Left ventricle myocardium inferior (tissue), 1 donor: ENCODE measurements around the gene CAPN3. TPM values are rescaled to one million over a fixed set of nuclear protein-coding genes. Genes with fewer than 3 reads are reported as not detected.

Experiments
- DNase-seq: peaks from one replicate; pipeline ENCODE4 v3.0.0-alpha.2; 2020
- H3K27ac ChIP-seq: fragments of 200-600 bp; replicated peaks from 2 replicates; pipeline ENCODE4 v1.8.0; 2021
- H3K27me3 ChIP-seq: fragments of 200-600 bp; 2 replicates; pipeline ENCODE4 v1.8.0; 2021; ENCODE audit warnings: low read depth
- H3K36me3 ChIP-seq: fragments of 200-600 bp; 2 replicates; pipeline ENCODE4 v1.8.0; 2021
- H3K4me1 ChIP-seq: fragments of 200-600 bp; 2 replicates; pipeline ENCODE4 v1.8.0; 2021
- H3K4me3 ChIP-seq: fragments of 200-600 bp; 2 replicates; pipeline ENCODE4 v1.8.0; 2021; ENCODE audit warnings: mild to moderate bottlenecking, moderate library complexity
- H3K9me3 ChIP-seq: fragments of 200-600 bp; replicated peaks from 2 replicates; pipeline ENCODE4 v1.8.0; 2021
- CTCF ChIP-seq: fragments of 200-600 bp; IDR thresholded peaks from 2 replicates; pipeline ENCODE4 v1.8.0; 2021; ENCODE audit warnings: antibody characterized with exemption, mild to moderate bottlenecking, borderline replicate concordance
- intact Hi-C: fragments of 100-400 bp; cut with micrococcal nuclease; formaldehyde crosslinking; loops from one replicate; pipeline ENCODE4 v1.11.0; 2022
- total RNA-seq: library from RNA; stranded (reverse); fragmentation: NEBNext Ultra II Directional; extraction: Animal tissue kit (Norgen Biotek cat#: 25700); gene quantifications from one replicate; pipeline ENCODE4 v1.2.1, GENCODE V29; 2021
- donor health status: DM: no; HTN: yes; CAD: no; lungs with severe emphysema.

CAPN3 gene
- total RNA-seq, 1 donor from 2014 or later: 6.0 TPM

GRCh38 chr15:42352401-42352800, 6.9 kb upstream of the CAPN3 start:
- no peak for TF ChIP-seq CTCF
- H3K27me3 ChIP-seq: no peaks in the 10 kb centered on the region
- no peak overlapping the region for H3K4me3 ChIP-seq
- H3K4me1 ChIP-seq: no peaks in the 10 kb centered on the region
- no peaks in the 10 kb centered on the region for H3K9me3 ChIP-seq
- intact Hi-C loops: no loop called here
- no peak overlapping the region for H3K27ac ChIP-seq
- DNase-seq: no peak
- H3K36me3 ChIP-seq: peaks cover 80% of the 10 kb centered on the region

- no peak for TF ChIP-seq CTCF
- no peak for DNase-seq
- H3K4me3 ChIP-seq: no peak overlapping the region
- H3K27me3 ChIP-seq: no peaks in the 10 kb centered on the region
- H3K27ac ChIP-seq: no peak overlapping the region
- peaks cover 73% of the 10 kb centered on the region for H3K36me3 ChIP-seq
- intact Hi-C loops: no loop called here
- no peaks in the 10 kb centered on the region for H3K9me3 ChIP-seq
- no peaks in the 10 kb centered on the region for H3K4me1 ChIP-seq
These were observed 6.2 kb upstream of the CAPN3 start for GRCh38 chr15:42353061-42353460.

- Histone ChIP-seq H3K4me1 (no peaks in the 10 kb centered on the region), H3K27me3 (no peaks in the 10 kb centered on the region), H3K27ac (no peak overlapping the region), H3K36me3 (peaks cover 57% of the 10 kb centered on the region), H3K9me3 (no peaks in the 10 kb centered on the region), H3K4me3 (no peak overlapping the region)
- no peak for DNase-seq
- intact Hi-C loops: no loop called here
- TF ChIP-seq CTCF: no peak
These were observed 4.5 kb upstream of the CAPN3 start for GRCh38 chr15:42354824-42355223.

GRCh38 chr15:42355291-42355690, 4.0 kb upstream of the CAPN3 start:
- intact Hi-C loops: no loop called here
- H3K4me1 ChIP-seq: no peaks in the 10 kb centered on the region
- H3K4me3 ChIP-seq: no peak overlapping the region
- no peak overlapping the region for H3K27ac ChIP-seq
- DNase-seq: no peak
- H3K27me3 ChIP-seq: no peaks in the 10 kb centered on the region
- no peak for TF ChIP-seq CTCF
- peaks cover 53% of the 10 kb centered on the region for H3K36me3 ChIP-seq
- no peaks in the 10 kb centered on the region for H3K9me3 ChIP-seq

- Histone ChIP-seq H3K4me1 (no peaks in the 10 kb centered on the region), H3K9me3 (no peaks in the 10 kb centered on the region), H3K27me3 (no peaks in the 10 kb centered on the region), H3K36me3 (peaks cover 37% of the 10 kb centered on the region), H3K27ac (no peak overlapping the region), H3K4me3 (no peak overlapping the region)
- no peak for TF ChIP-seq CTCF
- intact Hi-C loops: no loop called here
- DNase-seq: no peak
These were observed 2.5 kb upstream of the CAPN3 start for GRCh38 chr15:42356851-42357250.

GRCh38 chr15:42358141-42358540, 1.2 kb upstream of the CAPN3 start:
- H3K36me3 ChIP-seq: peaks cover 24% of the 10 kb centered on the region
- H3K4me3 ChIP-seq: no peak overlapping the region

More at GRCh38 chr15:42358141-42358540, 1.2 kb upstream of the CAPN3 start:
- TF ChIP-seq CTCF: no peak
- H3K9me3 ChIP-seq: no peaks in the 10 kb centered on the region
- intact Hi-C loops: no loop called here
- H3K4me1 ChIP-seq: no peaks in the 10 kb centered on the region
- DNase-seq: no peak
- H3K27me3 ChIP-seq: no peaks in the 10 kb centered on the region
- H3K27ac ChIP-seq: no peak overlapping the region
